ENCODE measurements around the gene ODAD4. TPM values are rescaled to one million over a fixed set of nuclear protein-coding genes. Genes with fewer than 3 reads are reported as not detected.

ODAD4 gene
- total and polyA plus RNA-seq, 2 of the 8 experiments (the other 6 are each of a cell fraction or from before 2014, with no cell fraction given): 0.48 to 1.3 TPM

- ChIA-PET POLR2A (ENCODE audit: partially characterized antibody) (interaction anchor here (0.6 to 1.7 kb wide), 6 partner anchors 8 to 173 kb away, joined by 3 to 5 read pairs (median 4); partner anchors contain the start of genes ACLY and ODAD4), CTCF (ENCODE audit: partially characterized antibody) (interaction anchor here (0.8 to 3.2 kb wide), 4 partner anchors 10 to 31 kb away, joined by 4 to 13 read pairs (median 6); no protein-coding TSS in a partner anchor)
- H3K9me3 ChIP-seq (ENCODE audit: insufficient read depth in 2 of 2, low read depth in 1 of 2, low read length in 1 of 2): no peaks in the 10 kb centered on the region
- no peak overlapping the region for H3K56ac ChIP-seq (replicated peaks; ENCODE audit: insufficient read length, low read depth, low read length)
- no peak overlapping the region for H2BK12ac ChIP-seq (ENCODE audit: low read depth, low read length)
- no peak overlapping the region for H4K91ac ChIP-seq (replicated peaks; ENCODE audit: insufficient read length, low read length)
- H4K5ac ChIP-seq (ENCODE audit: insufficient read length, low read depth, low read length): no peak overlapping the region
- no peak overlapping the region for H3K27ac ChIP-seq (ENCODE audit: low read depth, low read length)
- FAIRE-seq (no peak), DNase-seq (ENCODE audit: low read depth in 1 of 2, low spot score in 2 of 2) (no peak)
- H3K79me2 ChIP-seq (ENCODE audit: control insufficient read depth in 1 of 2, insufficient read depth in 2 of 2, low read length in 2 of 2): no peaks in the 10 kb centered on the region
- no peak overlapping the region for H2BK20ac ChIP-seq (ENCODE audit: low read length)
- H3K18ac ChIP-seq (ENCODE audit: extremely low read depth, low read length): no peak overlapping the region
- no peak overlapping the region for H2AFZ ChIP-seq (ENCODE audit: low read length)
- H3K23me2 ChIP-seq (ENCODE audit: low read depth, low read length): no peaks in the 10 kb centered on the region
- H3K4ac ChIP-seq (replicated peaks; ENCODE audit: insufficient read length, low read depth, low read length): no peak overlapping the region
- H3K4me3 ChIP-seq (ENCODE audit: extremely low read depth in 1 of 4, insufficient read depth in 2 of 4, low read depth in 3 of 4, low read length in 4 of 4): no peak overlapping the region
- no peaks in the 10 kb centered on the region for H3K36me3 ChIP-seq (ENCODE audit: control insufficient read depth in 2 of 4, insufficient read depth in 4 of 4, low read length in 3 of 4)
- H3K27me3 ChIP-seq (replicated peaks in 1 of 4; ENCODE audit: control insufficient read depth in 3 of 4, extremely low read depth in 1 of 4, insufficient read depth in 3 of 4, low read length in 3 of 4): no peaks in the 10 kb centered on the region
- H4K20me1 ChIP-seq (replicated peaks in 1 of 2; ENCODE audit: control insufficient read depth in 1 of 2, insufficient read depth in 2 of 2, low read length in 2 of 2): no peaks in the 10 kb centered on the region
- no peak overlapping the region for H2BK15ac ChIP-seq (ENCODE audit: low read length)
- no peak for TF ChIP-seq JUN (IDR thresholded peaks at IDR 0.05; ENCODE audit: low read depth, low read length)
- no peak for TF ChIP-seq ATF3 (IDR thresholded peaks at IDR 0.05; ENCODE audit: insufficient read depth, low read depth, low read length)
- TF ChIP-seq RAD21 (IDR thresholded peaks at IDR 0.05 in 1 of 2, conservative IDR thresholded peaks at IDR 0.05 in 1 of 2; ENCODE audit: low read depth in 2 of 2, low read length in 2 of 2): no peak
- TF ChIP-seq FOSL1 (IDR thresholded peaks at IDR 0.05; ENCODE audit: insufficient read depth, low read depth, low read length): no peak
- no peak for TF ChIP-seq GTF2F1 (IDR thresholded peaks at IDR 0.05; ENCODE audit: borderline replicate concordance, low read depth, low read length)
- no peak for TF ChIP-seq NRF1 (IDR thresholded peaks at IDR 0.05; ENCODE audit: low read depth, low read length)
- no peak for TF ChIP-seq CTCF (IDR thresholded peaks at IDR 0.05; ENCODE audit: control extremely low read depth in 1 of 3, insufficient read depth in 1 of 3, low read depth in 1 of 3, low read length in 3 of 3)
- no peaks in the 10 kb centered on the region for H3K4me1 ChIP-seq (replicated peaks in 1 of 4; ENCODE audit: control insufficient read depth in 3 of 4, insufficient read depth in 4 of 4, low read length in 3 of 4)
- H3K9ac ChIP-seq (replicated peaks in 1 of 4; ENCODE audit: extremely low read depth in 1 of 4, low read depth in 3 of 4, low read length in 3 of 4): no peak overlapping the region
- no peak overlapping the region for H4K8ac ChIP-seq (ENCODE audit: extremely low read depth, insufficient read depth, low read length)
- H2AK5ac ChIP-seq (ENCODE audit: low read depth, low read length): no peak overlapping the region
- H3K79me1 ChIP-seq (ENCODE audit: low read depth, low read length): no peaks in the 10 kb centered on the region
- no peak overlapping the region for H2BK120ac ChIP-seq (replicated peaks; ENCODE audit: low read depth, low read length)
- no peak overlapping the region for H3K4me2 ChIP-seq (ENCODE audit: insufficient read depth in 1 of 2, low read depth in 2 of 2, low read length in 2 of 2)
- no peak overlapping the region for H3K14ac ChIP-seq (ENCODE audit: insufficient read length)
- H3K23ac ChIP-seq (ENCODE audit: insufficient read length): no peak overlapping the region
- H2BK5ac ChIP-seq (ENCODE audit: low read depth, low read length): no peak overlapping the region
- WGBS, 2 experiments (ENCODE audit: extremely low coverage in 1 of 2, insufficient coverage in 1 of 2, insufficient read length in 1 of 2, insufficient replicate concordance in 2 of 2, low coverage in 1 of 2, low lambda C conversion rate in 2 of 2, missing lambda C conversion rate in 1 of 2): 97% methylated on average over 3 of the region's 3 CpGs; no CpG with 5 or more reads in 1 of the 2 experiments
These were observed 14.5 kb downstream of the ODAD4 start for GRCh38 chr17:41944943-41945342.

All from H1 (cell line).